Gastroesophageal sphincter (tissue), 4 donors: Measurements from ENCODE around the gene NSRP1. TPM values are rescaled to one million over a fixed set of nuclear protein-coding genes. Genes with fewer than 3 reads are reported as not detected.

Source experiments
- ATAC-seq: fragments of 150-250 bp; one replicate; pipeline ENCODE4 v1.9.1; 2016; ENCODE audit warnings: mild to moderate bottlenecking, moderate library complexity
- H3K27ac ChIP-seq, 4 donors: fragments of 200-600 bp; sonication (generic) in 3 of 4; 1 replicate in 3 of 4; 2 replicates in 1 of 4; pipeline ENCODE4 v1.5.1; 2016 to 2019
- H3K27me3 ChIP-seq: fragments of 200-600 bp; sonication (generic); one replicate; pipeline ENCODE4 v1.5.1; 2019
- H3K36me3 ChIP-seq, 2 donors: fragments of 200-600 bp; sonication (generic); one replicate each; pipeline ENCODE4 v1.5.1; 2019; ENCODE audit warnings: control low read depth in 1 of 2
- H3K4me1 ChIP-seq, 3 donors: fragments of 200-600 bp; sonication (generic); 1 replicate in 2 of 3; 2 replicates in 1 of 3; pipeline ENCODE4 v1.5.1; 2016 to 2019; ENCODE audit warnings: control low read depth in 2 of 3
- H3K4me3 ChIP-seq, 2 donors: fragments of 200-600 bp; sonication (generic); one replicate each; pipeline ENCODE4 v1.5.1; 2019; ENCODE audit warnings: mild to moderate bottlenecking in 1 of 2, moderate library complexity in 1 of 2
- H3K9me3 ChIP-seq, 3 donors: fragments of 200-600 bp; sonication (generic); one replicate each; pipeline ENCODE4 v1.5.1; 2017 to 2019; ENCODE audit warnings: control low read depth in 2 of 3
- EP300 ChIP-seq: sonication (generic); formaldehyde crosslinking; IDR thresholded peaks from one replicate; pipeline ENCODE4 v1.6.1; 2017; ENCODE audit warnings: antibody characterized with exemption, mild to moderate bottlenecking
- POLR2A ChIP-seq, 2 donors: fragments of 450-650 bp; IDR thresholded peaks; one replicate each; pipeline ENCODE4 v1.6.1; 2017; ENCODE audit warnings: antibody characterized with exemption in 2 of 2, mild to moderate bottlenecking in 2 of 2, moderate library complexity in 1 of 2
- POLR2AphosphoS5 ChIP-seq: sonication (generic); formaldehyde crosslinking; IDR thresholded peaks from one replicate; pipeline ENCODE4 v1.6.1; 2017; ENCODE audit warnings: antibody characterized with exemption
- WGBS, 2 donors: methylation state at CpG; one replicate each; pipeline ENCODE4 v1.1.5; 2018; ENCODE audit warnings: low coverage in 1 of 2; 5-methylcytosine and 5-hydroxymethylcytosine counted together
- total RNA-seq, 4 donors: library from RNA; depleted of rRNA; stranded (reverse); fragments of >200 nt; gene quantifications; one replicate each; pipeline ENCODE4 v1.1.0, GENCODE V29; 2016
- TF ChIP-seq, protein P1 (sequence below), 4 experiments: fragments of 200-600 bp in 2 of 4; fragments of 450-650 bp in 2 of 4; sonication (generic) in 1 of 4; IDR thresholded peaks; one replicate each; pipeline ENCODE4 v1.5.1; 2017 to 2019; ENCODE audit warnings: antibody characterized with exemption in 4 of 4, mild to moderate bottlenecking in 2 of 4, moderate library complexity in 2 of 4

The NSRP1 gene
- total RNA-seq, 4 donors from 2014 or later, result 24.8 to 39.5 (median 28.4) TPM

- TF ChIP-seq EP300, result no peak
- TF ChIP-seq, protein P1, sequence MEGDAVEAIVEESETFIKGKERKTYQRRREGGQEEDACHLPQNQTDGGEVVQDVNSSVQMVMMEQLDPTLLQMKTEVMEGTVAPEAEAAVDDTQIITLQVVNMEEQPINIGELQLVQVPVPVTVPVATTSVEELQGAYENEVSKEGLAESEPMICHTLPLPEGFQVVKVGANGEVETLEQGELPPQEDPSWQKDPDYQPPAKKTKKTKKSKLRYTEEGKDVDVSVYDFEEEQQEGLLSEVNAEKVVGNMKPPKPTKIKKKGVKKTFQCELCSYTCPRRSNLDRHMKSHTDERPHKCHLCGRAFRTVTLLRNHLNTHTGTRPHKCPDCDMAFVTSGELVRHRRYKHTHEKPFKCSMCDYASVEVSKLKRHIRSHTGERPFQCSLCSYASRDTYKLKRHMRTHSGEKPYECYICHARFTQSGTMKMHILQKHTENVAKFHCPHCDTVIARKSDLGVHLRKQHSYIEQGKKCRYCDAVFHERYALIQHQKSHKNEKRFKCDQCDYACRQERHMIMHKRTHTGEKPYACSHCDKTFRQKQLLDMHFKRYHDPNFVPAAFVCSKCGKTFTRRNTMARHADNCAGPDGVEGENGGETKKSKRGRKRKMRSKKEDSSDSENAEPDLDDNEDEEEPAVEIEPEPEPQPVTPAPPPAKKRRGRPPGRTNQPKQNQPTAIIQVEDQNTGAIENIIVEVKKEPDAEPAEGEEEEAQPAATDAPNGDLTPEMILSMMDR (IDR thresholded peaks at IDR 0.05), result peak; percentile 67 to 82 (median 71)
- no peaks in the 10 kb centered on the region for H3K36me3 ChIP-seq
- H3K27me3 ChIP-seq, result peaks cover 28% of the 10 kb centered on the region
- H3K4me3 ChIP-seq, result no peak overlapping the region
- peaks cover 0 to 11% (median 2%) of the 10 kb centered on the region in 3 donors for H3K4me1 ChIP-seq
- H3K9me3 ChIP-seq, result no peaks in the 10 kb centered on the region
- ATAC-seq, result no peak
- 8 to 20% methylated on average over 8 to 12 of the region's 12 CpGs for WGBS, 2 donors
- H3K27ac ChIP-seq, result no peak overlapping the region
Observed at GRCh38 chr17:30093463-30094147, 23.0 kb upstream of the NSRP1 start.

DNA sequence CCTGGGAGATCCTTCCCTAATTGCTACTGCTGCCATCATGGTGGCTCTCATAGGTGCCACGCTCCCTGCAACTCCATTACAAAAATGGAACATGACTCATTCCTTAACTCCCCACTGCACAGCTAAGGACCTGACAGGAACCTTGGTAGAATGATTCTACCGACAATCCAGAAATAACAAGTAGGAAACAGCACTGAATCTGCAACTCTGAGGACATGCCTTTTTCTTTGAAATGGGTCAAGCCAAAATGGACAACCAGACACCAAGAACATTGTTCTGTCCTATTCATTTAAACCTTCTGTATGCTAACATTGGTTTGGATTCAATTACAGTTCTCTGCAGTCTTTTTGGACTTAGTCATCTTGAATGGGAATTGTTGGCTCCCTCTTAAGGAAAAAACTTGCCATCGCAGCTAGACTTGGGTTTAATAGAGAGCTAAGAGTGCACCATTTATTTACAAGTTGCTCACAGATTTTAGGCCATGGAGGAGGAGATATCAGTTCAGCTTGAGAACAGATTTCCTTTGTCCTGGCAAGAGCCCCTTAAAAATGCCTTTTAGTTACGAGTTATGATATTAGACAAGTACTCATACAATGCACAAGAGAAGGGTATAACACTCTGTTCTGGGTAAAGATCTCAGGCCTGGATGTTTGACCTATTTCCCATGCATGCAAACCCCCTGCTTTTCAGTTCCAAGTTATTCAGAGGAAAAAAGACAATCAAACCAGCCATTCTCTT, 20.9 kb upstream of the NSRP1 start:
- WGBS, 2 donors, result 25 to 62% methylated on average over 2 to 3 of the region's 4 CpGs
- Histone ChIP-seq H3K36me3 (no peaks in the 10 kb centered on the region), H3K27me3 (peaks cover 16% of the 10 kb centered on the region), H3K27ac (no peak overlapping the region), H3K4me3 (no peak overlapping the region), H3K9me3 (no peaks in the 10 kb centered on the region), H3K4me1 (peaks cover 0 to 11% (median 2%) of the 10 kb centered on the region in 3 donors)
- ATAC-seq, result no peak
- TF ChIP-seq, protein P1 (IDR thresholded peaks at IDR 0.05), result peak; percentile 8 to 47 (median 26)
- no peak for TF ChIP-seq EP300

- TF ChIP-seq EP300 (no peak), POLR2A (IDR thresholded peaks at IDR 0.05) (no peak), POLR2AphosphoS5 (no peak)
- TF ChIP-seq, protein P1 (IDR thresholded peaks at IDR 0.05), result no peak
- Histone ChIP-seq H3K36me3 (no peaks in the 10 kb centered on the region), H3K27me3 (peaks cover 11% of the 10 kb centered on the region), H3K4me1 (peaks cover 0 to 12% (median 0%) of the 10 kb centered on the region in 3 donors), H3K4me3 (no peak overlapping the region), H3K27ac (no peak overlapping the region), H3K9me3 (no peaks in the 10 kb centered on the region)
- 52% methylated on average over 3 to 4 of the region's 4 CpGs for WGBS, 2 donors
- no peak for ATAC-seq
Observed at GRCh38 chr17:30101686-30102390, 14.8 kb upstream of the NSRP1 start.

DNA sequence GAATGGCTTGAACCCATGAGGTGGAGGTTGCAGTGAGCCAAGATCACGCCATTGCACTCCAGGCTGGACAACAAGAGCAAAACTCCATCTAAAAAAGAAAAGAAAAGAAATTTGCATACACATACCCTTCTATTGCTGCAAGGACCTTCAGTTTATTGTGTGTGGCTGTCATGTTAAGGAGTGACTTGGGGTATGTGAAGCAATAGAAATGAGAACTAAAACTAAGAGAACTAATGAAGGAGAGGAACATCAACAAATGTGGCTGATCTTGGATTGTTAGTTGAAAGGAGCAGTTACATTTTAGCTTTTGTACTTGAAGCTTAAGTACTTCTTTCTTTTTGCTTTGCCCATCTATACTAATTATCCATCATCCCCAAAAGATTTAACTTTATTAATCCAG, 12.7 kb upstream of the NSRP1 start:
- 100% methylated on average over 1 of the region's 1 CpG; no CpG with 5 or more reads in 1 of the 2 donors for WGBS, 2 donors
- H3K36me3 ChIP-seq, result no peaks in the 10 kb centered on the region
- peaks cover 11% of the 10 kb centered on the region for H3K27me3 ChIP-seq
- H3K4me3 ChIP-seq, result no peak overlapping the region
- H3K27ac ChIP-seq, result no peak overlapping the region
- no peak for TF ChIP-seq EP300
- TF ChIP-seq, protein P1 (IDR thresholded peaks at IDR 0.05), result no peak
- no peak for TF ChIP-seq POLR2AphosphoS5
- no peak for TF ChIP-seq POLR2A (IDR thresholded peaks at IDR 0.05)
- ATAC-seq, result no peak
- no peaks in the 10 kb centered on the region for H3K9me3 ChIP-seq
- H3K4me1 ChIP-seq, result peaks cover 0 to 12% (median 0%) of the 10 kb centered on the region in 3 donors
